Uterus (tissue), 2 donors: ENCODE results near the gene WDR7.

Experiments
- POLR2A ChIP-seq, 2 donors: fragments of 450-650 bp; IDR thresholded peaks; one replicate each; pipeline ENCODE4 v1.6.1; 2016; ENCODE audit warnings: antibody characterized with exemption in 2 of 2, mild to moderate bottlenecking in 1 of 2, moderate library complexity in 1 of 2
- TF ChIP-seq, protein P1 (sequence below), 4 experiments: fragments of 200-600 bp in 2 of 4; fragments of 450-650 bp in 2 of 4; sonication (generic) in 2 of 4; IDR thresholded peaks; one replicate each; pipeline ENCODE4 v1.5.1; 2016 to 2019; ENCODE audit warnings: antibody characterized with exemption in 4 of 4, mild to moderate bottlenecking in 2 of 4, moderate library complexity in 1 of 4

DNA sequence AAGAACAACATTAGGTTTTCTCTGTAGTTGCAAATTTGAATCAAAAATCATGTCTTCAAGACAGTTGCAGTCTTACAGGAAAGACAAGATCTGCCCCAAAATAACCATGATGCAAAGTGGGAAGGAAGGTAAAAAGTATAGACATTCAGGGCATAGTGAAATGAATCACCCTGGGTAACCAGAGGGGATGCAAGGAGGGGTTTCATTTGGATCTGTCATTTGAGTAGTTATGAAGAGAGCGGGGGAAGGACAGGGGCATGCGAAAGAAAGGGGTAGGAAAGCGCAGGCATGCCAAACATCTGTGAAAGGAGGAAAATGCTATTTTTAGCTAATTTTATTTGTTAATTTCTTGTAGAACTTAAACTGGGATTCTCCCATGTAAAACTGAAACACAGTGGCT lies 276.6 kb downstream of the WDR7 start:
- no peak for TF ChIP-seq POLR2A (IDR thresholded peaks at IDR 0.05)
- TF ChIP-seq, protein P1, sequence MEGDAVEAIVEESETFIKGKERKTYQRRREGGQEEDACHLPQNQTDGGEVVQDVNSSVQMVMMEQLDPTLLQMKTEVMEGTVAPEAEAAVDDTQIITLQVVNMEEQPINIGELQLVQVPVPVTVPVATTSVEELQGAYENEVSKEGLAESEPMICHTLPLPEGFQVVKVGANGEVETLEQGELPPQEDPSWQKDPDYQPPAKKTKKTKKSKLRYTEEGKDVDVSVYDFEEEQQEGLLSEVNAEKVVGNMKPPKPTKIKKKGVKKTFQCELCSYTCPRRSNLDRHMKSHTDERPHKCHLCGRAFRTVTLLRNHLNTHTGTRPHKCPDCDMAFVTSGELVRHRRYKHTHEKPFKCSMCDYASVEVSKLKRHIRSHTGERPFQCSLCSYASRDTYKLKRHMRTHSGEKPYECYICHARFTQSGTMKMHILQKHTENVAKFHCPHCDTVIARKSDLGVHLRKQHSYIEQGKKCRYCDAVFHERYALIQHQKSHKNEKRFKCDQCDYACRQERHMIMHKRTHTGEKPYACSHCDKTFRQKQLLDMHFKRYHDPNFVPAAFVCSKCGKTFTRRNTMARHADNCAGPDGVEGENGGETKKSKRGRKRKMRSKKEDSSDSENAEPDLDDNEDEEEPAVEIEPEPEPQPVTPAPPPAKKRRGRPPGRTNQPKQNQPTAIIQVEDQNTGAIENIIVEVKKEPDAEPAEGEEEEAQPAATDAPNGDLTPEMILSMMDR (IDR thresholded peaks at IDR 0.05): no peak
